Trophoblast cell (in vitro differentiated cells and primary cell): ENCODE measurements around the gene SGMS1.

Source experiments
- DNase-seq, 2 donors: peaks; one replicate each; pipeline ENCODE4 v3.0.0-alpha.2; 2016
- H2AFZ ChIP-seq: 2 replicates; pipeline ENCODE4 v1.6.1; 2013; ENCODE audit warnings: low read length, moderate library complexity, mild to moderate bottlenecking; ENCODE audit not compliant: insufficient read depth, poor library complexity
- H2AK5ac ChIP-seq: 2 replicates; pipeline ENCODE4 v1.6.1; 2013; ENCODE audit warnings: mild to moderate bottlenecking, low read length
- H2BK120ac ChIP-seq: 2 replicates; pipeline ENCODE4 v1.6.1; 2013; ENCODE audit warnings: low read length, mild to moderate bottlenecking, moderate library complexity; ENCODE audit not compliant: insufficient read depth, poor library complexity
- H2BK12ac ChIP-seq: 2 replicates; pipeline ENCODE4 v1.6.1; 2013; ENCODE audit warnings: mild to moderate bottlenecking, low read length, moderate library complexity
- H2BK5ac ChIP-seq: 2 replicates; pipeline ENCODE4 v1.6.1; 2013; ENCODE audit warnings: low read length, low read depth, moderate library complexity, mild to moderate bottlenecking; ENCODE audit not compliant: poor library complexity
- H3K14ac ChIP-seq: 2 replicates; pipeline ENCODE4 v1.6.1; 2013; ENCODE audit warnings: mild to moderate bottlenecking, low read length
- H3K18ac ChIP-seq: 2 replicates; pipeline ENCODE4 v1.6.1; 2013; ENCODE audit warnings: mild to moderate bottlenecking, low read length
- H3K23ac ChIP-seq: 2 replicates; pipeline ENCODE4 v1.6.1; 2013; ENCODE audit warnings: low read length
- H3K27ac ChIP-seq: 2 replicates; pipeline ENCODE4 v1.5.1; 2013; ENCODE audit warnings: low read depth, mild to moderate bottlenecking, inconsistent platforms, low read length, moderate library complexity
- H3K27me3 ChIP-seq: 2 replicates; pipeline ENCODE4 v1.6.1; 2013; ENCODE audit warnings: inconsistent platforms, mild to moderate bottlenecking, low read length, moderate library complexity; ENCODE audit not compliant: insufficient read depth
- H3K36me3 ChIP-seq, 2 experiments: 1 replicate in 1 of 2; 2 replicates in 1 of 2; pipeline ENCODE4 v1.6.1; 2013; ENCODE audit warnings: low read length in 2 of 2, mild to moderate bottlenecking in 2 of 2, moderate library complexity in 1 of 2; ENCODE audit not compliant: insufficient read depth in 2 of 2, control insufficient read depth in 1 of 2
- H3K4ac ChIP-seq: 2 replicates; pipeline ENCODE4 v1.6.1; 2013; ENCODE audit warnings: low read depth, mild to moderate bottlenecking, low read length, moderate library complexity
- H3K4me1 ChIP-seq, 2 experiments: 1 replicate in 1 of 2; 2 replicates in 1 of 2; pipeline ENCODE4 v1.6.1; 2013; ENCODE audit warnings: low read length in 2 of 2, mild to moderate bottlenecking in 2 of 2, moderate library complexity in 1 of 2; ENCODE audit not compliant: insufficient read depth in 2 of 2, control insufficient read depth in 1 of 2
- H3K4me2 ChIP-seq: 2 replicates; pipeline ENCODE4 v1.6.1; 2013; ENCODE audit warnings: inconsistent platforms, mild to moderate bottlenecking, low read length, moderate library complexity
- H3K4me3 ChIP-seq: 2 replicates; pipeline ENCODE4 v1.5.1; 2013; ENCODE audit warnings: mild to moderate bottlenecking, low read depth, low read length, inconsistent platforms
- H3K79me1 ChIP-seq: one replicate; pipeline ENCODE4 v1.6.1; 2013; ENCODE audit warnings: low read length
- H3K79me2 ChIP-seq: 2 replicates; pipeline ENCODE4 v1.6.1; 2013; ENCODE audit warnings: low read length, mild to moderate bottlenecking; ENCODE audit not compliant: control insufficient read depth, insufficient read depth, poor library complexity
- H3K9ac ChIP-seq: 2 replicates; pipeline ENCODE4 v1.6.1; 2013; ENCODE audit warnings: mild to moderate bottlenecking, low read length
- H3K9me3 ChIP-seq: 2 replicates; pipeline ENCODE4 v1.6.1; 2013; ENCODE audit warnings: low read depth, mild to moderate bottlenecking, control low read depth, inconsistent platforms, low read length; ENCODE audit not compliant: insufficient read depth
- H4K12ac ChIP-seq: 2 replicates; pipeline ENCODE4 v1.6.1; 2013; ENCODE audit warnings: low read depth, mild to moderate bottlenecking, low read length, moderate library complexity
- H4K8ac ChIP-seq: 2 replicates; pipeline ENCODE4 v1.6.1; 2013; ENCODE audit warnings: low read depth, mild to moderate bottlenecking, low read length, moderate library complexity
- H4K91ac ChIP-seq: one replicate; pipeline ENCODE4 v1.6.1; 2013; ENCODE audit warnings: low read depth, mild to moderate bottlenecking, low read length, moderate library complexity
- WGBS: extraction: QIAGEN DNeasy Blood & Tissue Kit; methylation state at CpG from one replicate; pipeline ENCODE4 v1.1.7; 2013; ENCODE audit warnings: missing lambda C conversion rate; ENCODE audit not compliant: insufficient read length, insufficient coverage; ENCODE audit errors: extremely low coverage; 5-methylcytosine and 5-hydroxymethylcytosine counted together

SGMS1 gene

GRCh38 chr10:50477287-50478203, 146.2 kb downstream of the SGMS1 start:
- Histone ChIP-seq H2AK5ac (no peak overlapping the region), H3K27me3 (no peaks in the 10 kb centered on the region), H3K9ac (no peak overlapping the region), H3K27ac (no peak overlapping the region), H3K4me2 (no peak overlapping the region), H3K18ac (no peak overlapping the region), H3K4ac (no peak overlapping the region), H3K36me3 (no peaks in the 10 kb centered on the region), H3K79me2 (no peaks in the 10 kb centered on the region), H4K12ac (no peak overlapping the region), H2BK120ac (no peak overlapping the region), H4K8ac (no peak overlapping the region), H2BK5ac (no peak overlapping the region), H3K23ac (no peak overlapping the region), H3K79me1 (no peaks in the 10 kb centered on the region), H4K91ac (no peak overlapping the region), H3K14ac (no peak overlapping the region), H3K9me3 (peaks cover 4% of the 10 kb centered on the region), H2BK12ac (no peak overlapping the region), H2AFZ (no peak overlapping the region), H3K4me3 (no peak overlapping the region), H3K4me1 (no peaks in the 10 kb centered on the region)
- WGBS, result no CpG with 5 or more reads among the region's 4 CpGs
- no peak for DNase-seq

- no peaks in the 10 kb centered on the region for H3K27me3 ChIP-seq
- no peak overlapping the region for H3K23ac ChIP-seq
- WGBS, result no CpG with 5 or more reads among the region's 2 CpGs
Measured at GRCh38 chr10:50473756-50474155, 150.0 kb downstream of the SGMS1 start.

GRCh38 chr10:50472914-50473313, 150.8 kb downstream of the SGMS1 start:
- Histone ChIP-seq H4K12ac (no peak overlapping the region), H3K4me3 (no peak overlapping the region), H3K18ac (no peak overlapping the region), H3K79me1 (no peaks in the 10 kb centered on the region), H3K4ac (no peak overlapping the region), H2BK120ac (no peak overlapping the region), H4K8ac (no peak overlapping the region), H2BK12ac (no peak overlapping the region), H3K36me3 (no peaks in the 10 kb centered on the region), H3K9ac (no peak overlapping the region), H3K23ac (no peak overlapping the region), H3K14ac (no peak overlapping the region), H3K4me1 (no peaks in the 10 kb centered on the region), H2BK5ac (no peak overlapping the region), H2AFZ (no peak overlapping the region), H2AK5ac (no peak overlapping the region), H3K27ac (no peak overlapping the region), H3K27me3 (no peaks in the 10 kb centered on the region), H3K79me2 (no peaks in the 10 kb centered on the region), H3K9me3 (peaks cover 4% of the 10 kb centered on the region), H4K91ac (no peak overlapping the region), H3K4me2 (no peak overlapping the region)
- DNase-seq, result no peak

More at GRCh38 chr10:50473756-50474155, 150.0 kb downstream of the SGMS1 start:
- DNase-seq, result no peak
- H3K4ac ChIP-seq, result no peak overlapping the region
- no peak overlapping the region for H4K12ac ChIP-seq
- no peak overlapping the region for H2BK5ac ChIP-seq
- H2BK12ac ChIP-seq, result no peak overlapping the region
- no peak overlapping the region for H3K27ac ChIP-seq
- no peak overlapping the region for H3K4me2 ChIP-seq
- H3K4me3 ChIP-seq, result no peak overlapping the region
- no peak overlapping the region for H2AFZ ChIP-seq
- H3K9me3 ChIP-seq, result peaks cover 4% of the 10 kb centered on the region
- no peak overlapping the region for H4K8ac ChIP-seq
- H3K18ac ChIP-seq, result no peak overlapping the region
- no peak overlapping the region for H3K9ac ChIP-seq
- H2BK120ac ChIP-seq, result no peak overlapping the region
- H2AK5ac ChIP-seq, result no peak overlapping the region
- H3K36me3 ChIP-seq, result no peaks in the 10 kb centered on the region
- no peaks in the 10 kb centered on the region for H3K79me1 ChIP-seq
- H4K91ac ChIP-seq, result no peak overlapping the region
- no peak overlapping the region for H3K14ac ChIP-seq
- H3K4me1 ChIP-seq, result no peaks in the 10 kb centered on the region
- H3K79me2 ChIP-seq, result no peaks in the 10 kb centered on the region

GRCh38 chr10:50471583-50471975, 152.2 kb downstream of the SGMS1 start:
- Histone ChIP-seq H4K12ac (no peak overlapping the region), H3K14ac (no peak overlapping the region), H3K36me3 (no peaks in the 10 kb centered on the region), H3K4me1 (no peaks in the 10 kb centered on the region), H3K79me1 (no peaks in the 10 kb centered on the region), H3K4ac (no peak overlapping the region), H3K79me2 (no peaks in the 10 kb centered on the region), H4K91ac (no peak overlapping the region), H3K4me2 (no peak overlapping the region), H3K27ac (no peak overlapping the region), H3K9me3 (peaks cover 2% of the 10 kb centered on the region), H2AFZ (no peak overlapping the region), H2AK5ac (no peak overlapping the region), H3K18ac (no peak overlapping the region), H3K27me3 (no peaks in the 10 kb centered on the region), H2BK12ac (no peak overlapping the region), H4K8ac (no peak overlapping the region), H3K23ac (no peak overlapping the region), H3K9ac (no peak overlapping the region), H2BK5ac (no peak overlapping the region), H2BK120ac (no peak overlapping the region), H3K4me3 (no peak overlapping the region)
- no CpG with 5 or more reads among the region's 3 CpGs for WGBS
- no peak for DNase-seq
